Measurements from ENCODE around the gene ATPAF1.
A peak's percentile ranks its signal among the peaks of the same experiment; 100 is the strongest.

The ATPAF1 gene

GRCh38 chr1:46681333-46682034 is 13.3 kb upstream of the ATPAF1 start:
- no peak overlapping the region for H3K4me3 ChIP-seq (replicated peaks in 1 of 2; ENCODE audit: low read depth in 2 of 2, low read length in 2 of 2)
- no peak for DNase-seq (ENCODE audit: low read depth in 2 of 2)
- TF ChIP-seq CTCF (IDR thresholded peaks at IDR 0.05; ENCODE audit: low read depth, low read length) = no peak

- TF ChIP-seq CTCF (IDR thresholded peaks at IDR 0.05; ENCODE audit: low read depth, low read length) = no peak
- no peak for DNase-seq (ENCODE audit: low read depth in 2 of 2)
- no peak overlapping the region for H3K4me3 ChIP-seq (replicated peaks in 1 of 2; ENCODE audit: low read depth in 2 of 2, low read length in 2 of 2)
These were observed 11.8 kb upstream of the ATPAF1 start for GRCh38 chr1:46679789-46680573.

- TF ChIP-seq CTCF (IDR thresholded peaks at IDR 0.05; ENCODE audit: low read depth, low read length) = no peak
- no peak for DNase-seq (ENCODE audit: low read depth in 2 of 2)
- H3K4me3 ChIP-seq (replicated peaks in 1 of 2; ENCODE audit: low read depth in 2 of 2, low read length in 2 of 2) = no peak overlapping the region
These were observed 9.2 kb upstream of the ATPAF1 start for GRCh38 chr1:46677339-46677738.

- no peak for DNase-seq (ENCODE audit: low read depth in 2 of 2)
- no peak overlapping the region for H3K4me3 ChIP-seq (replicated peaks in 1 of 2; ENCODE audit: low read depth in 2 of 2, low read length in 2 of 2)
- TF ChIP-seq CTCF (IDR thresholded peaks at IDR 0.05; ENCODE audit: low read depth, low read length) = no peak
These were observed 8.4 kb upstream of the ATPAF1 start for GRCh38 chr1:46676531-46676930.

GRCh38 chr1:46675549-46676314 is 7.6 kb upstream of the ATPAF1 start:
- DNase-seq (ENCODE audit: low read depth in 2 of 2) = no peak
- TF ChIP-seq CTCF (IDR thresholded peaks at IDR 0.05; ENCODE audit: low read depth, low read length) = no peak
- H3K4me3 ChIP-seq (replicated peaks in 1 of 2; ENCODE audit: low read depth in 2 of 2, low read length in 2 of 2) = no peak overlapping the region

GRCh38 chr1:46673749-46674182 is 5.6 kb upstream of the ATPAF1 start:
- DNase-seq (ENCODE audit: low read depth in 2 of 2) = peak; percentile 21 to 57
- TF ChIP-seq CTCF (IDR thresholded peaks at IDR 0.05; ENCODE audit: low read depth, low read length) = no peak
- no peak overlapping the region for H3K4me3 ChIP-seq (replicated peaks in 1 of 2; ENCODE audit: low read depth in 2 of 2, low read length in 2 of 2)
